Measurements from ENCODE around the gene SLCO1A2. TPM values are rescaled to one million over a fixed set of nuclear protein-coding genes. Genes with fewer than 3 reads are reported as not detected.
A peak's percentile ranks its signal among the peaks of the same experiment; 100 is the strongest.

The SLCO1A2 gene
- total and polyA plus RNA-seq, 12 donors: 0.06 TPM; not detected in 11

GRCh38 chr12:21248679-21249078, 86.0 kb downstream of the SLCO1A2 start:
- intact Hi-C loops (cut with DNase I): no loop called here
- Histone ChIP-seq H3K4me1 (replicated peaks in 1 of 2) (no peaks in the 10 kb centered on the region), H3K36me3 (replicated peaks in 1 of 2) (no peaks in the 10 kb centered on the region), H3K9me3 (replicated peaks in 1 of 3) (no peaks in the 10 kb centered on the region), H3K27me3 (no peaks in the 10 kb centered on the region), H3K4me3 (no peak overlapping the region), H3K27ac (no peak overlapping the region)
- DNase-seq: no peak
- no peak for TF ChIP-seq CTCF (IDR thresholded peaks at IDR 0.05)
- TF ChIP-seq POLR2A (IDR thresholded peaks at IDR 0.05): no peak
- WGBS, 4 donors: 50 to 79% (median 57%) methylated on average over 1 of the region's 1 CpG

- Histone ChIP-seq H3K27me3 (no peaks in the 10 kb centered on the region), H3K4me1 (replicated peaks in 1 of 2) (no peaks in the 10 kb centered on the region), H3K27ac (no peak overlapping the region), H3K36me3 (replicated peaks in 1 of 2) (no peaks in the 10 kb centered on the region), H3K9me3 (replicated peaks in 1 of 3) (no peaks in the 10 kb centered on the region), H3K4me3 (no peak overlapping the region)
- WGBS, 4 donors: 33 to 53% (median 43%) methylated on average over 4 of the region's 4 CpGs
- intact Hi-C loops (cut with DNase I): no loop called here
- TF ChIP-seq POLR2A (IDR thresholded peaks at IDR 0.05) (no peak), CTCF (IDR thresholded peaks at IDR 0.05) (no peak)
- peak in 1 of 7 donors; percentile 2 for DNase-seq
Measured at GRCh38 chr12:21239866-21240265, 94.9 kb downstream of the SLCO1A2 start.

GRCh38 chr12:21234395-21234794, 100.3 kb downstream of the SLCO1A2 start:
- TF ChIP-seq POLR2A (IDR thresholded peaks at IDR 0.05): no peak
- TF ChIP-seq CTCF (IDR thresholded peaks at IDR 0.05): no peak
- Histone ChIP-seq H3K36me3 (replicated peaks in 1 of 2) (no peaks in the 10 kb centered on the region), H3K4me3 (no peak overlapping the region), H3K27me3 (no peaks in the 10 kb centered on the region), H3K9me3 (replicated peaks in 1 of 3) (no peaks in the 10 kb centered on the region), H3K27ac (no peak overlapping the region), H3K4me1 (replicated peaks in 1 of 2) (no peaks in the 10 kb centered on the region)
- WGBS, 4 donors: 70 to 85% (median 80%) methylated on average over 5 of the region's 5 CpGs
- intact Hi-C loops (cut with DNase I): no loop called here
- no peak for DNase-seq

- TF ChIP-seq POLR2A (IDR thresholded peaks at IDR 0.05) (no peak), CTCF (IDR thresholded peaks at IDR 0.05) (no peak)
- Histone ChIP-seq H3K36me3 (replicated peaks in 1 of 2) (no peaks in the 10 kb centered on the region), H3K9me3 (replicated peaks in 1 of 3) (no peaks in the 10 kb centered on the region), H3K27ac (no peak overlapping the region), H3K27me3 (no peaks in the 10 kb centered on the region), H3K4me1 (replicated peaks in 1 of 2) (no peaks in the 10 kb centered on the region), H3K4me3 (no peak overlapping the region)
- intact Hi-C loops (cut with DNase I): no loop called here
- no peak for DNase-seq
Measured at GRCh38 chr12:21223930-21224329, 110.8 kb downstream of the SLCO1A2 start.

All from adrenal gland (tissue), 12 donors.